Esophagus squamous epithelium (tissue), 5 donors: ENCODE measurements around the gene NEK1. TPM values are rescaled to one million over a fixed set of nuclear protein-coding genes. Genes with fewer than 3 reads are reported as not detected.

Experiments used
- DNase-seq: peaks from one replicate; lab custom pipeline; 2025; lab: John Stamatoyannopoulos, UW
- H3K27ac ChIP-seq, 4 donors: fragments of 200-600 bp; sonication (generic); one replicate each; pipeline ENCODE4 v1.5.1; 2016 to 2019; ENCODE audit warnings: mild to moderate bottlenecking in 1 of 4
- H3K27me3 ChIP-seq, 4 donors: fragments of 200-600 bp; sonication (generic); 1 replicate in 3 of 4; 2 replicates in 1 of 4; pipeline versions ENCODE4 v1.5.1 to v1.6.0; 2017 to 2021; ENCODE audit warnings: antibody characterized with exemption in 1 of 4
- H3K36me3 ChIP-seq, 3 donors: fragments of 200-600 bp; sonication (generic); one replicate each; pipeline ENCODE4 v1.5.1; 2016 to 2019
- H3K4me1 ChIP-seq, 3 donors: fragments of 200-600 bp; sonication (generic); one replicate each; pipeline ENCODE4 v1.5.1; 2017 to 2019
- H3K4me3 ChIP-seq, 4 donors: fragments of 200-600 bp; sonication (generic); 1 replicate in 3 of 4; 2 replicates in 1 of 4; pipeline ENCODE4 v1.5.1; 2016 to 2019; ENCODE audit warnings: mild to moderate bottlenecking in 2 of 4, moderate library complexity in 1 of 4
- H3K9me3 ChIP-seq, 3 donors: fragments of 200-600 bp; sonication (generic); one replicate each; pipeline ENCODE4 v1.5.1; 2016 to 2019
- CTCF ChIP-seq, 6 experiments: fragments of 450-650 bp in 4 of 6; fragments of 200-600 bp in 2 of 6; sonication (generic) in 2 of 6; IDR thresholded peaks; one replicate each; pipeline ENCODE4 v1.5.1; 2016 to 2019; ENCODE audit warnings: antibody characterized with exemption in 6 of 6, mild to moderate bottlenecking in 4 of 6, moderate library complexity in 4 of 6
- POLR2A ChIP-seq, 4 donors: fragments of 450-650 bp; IDR thresholded peaks; one replicate each; pipeline ENCODE4 v1.6.1; 2017; ENCODE audit warnings: antibody characterized with exemption in 4 of 4, mild to moderate bottlenecking in 4 of 4, moderate library complexity in 3 of 4
- WGBS, 2 donors: methylation state at CpG; one replicate each; pipeline ENCODE4 v1.1.5; 2018; 5-methylcytosine and 5-hydroxymethylcytosine counted together
- intact Hi-C: fragments of 100-400 bp; cut with DNase I; formaldehyde crosslinking; loops from one replicate; pipeline ENCODE4 v1.15.0; 2022
- total RNA-seq, 4 donors: library from RNA; depleted of rRNA; stranded (reverse); fragments of >200 nt; gene quantifications; one replicate each; pipeline ENCODE4 v1.1.0, GENCODE V29; 2016
- donor health status: DM: yes; HTN: yes; CAD: no.

Gene NEK1
- total RNA-seq, 4 donors from 2014 or later, result 3.8 to 12.0 (median 7.5) TPM

- Histone ChIP-seq H3K36me3 (no peaks in the 10 kb centered on the region), H3K27me3 (no peaks in the 10 kb centered on the region), H3K4me3 (no peak overlapping the region), H3K27ac (no peak overlapping the region), H3K9me3 (peaks cover 0 to 10% (median 0%) of the 10 kb centered on the region in 3 donors), H3K4me1 (no peaks in the 10 kb centered on the region)
- no peak for DNase-seq
- intact Hi-C loops, result no loop called here
- no peak for TF ChIP-seq CTCF (IDR thresholded peaks at IDR 0.05)
- TF ChIP-seq POLR2A (IDR thresholded peaks at IDR 0.05), result no peak
- 84 to 87% methylated on average over 3 of the region's 3 CpGs for WGBS, 2 donors
These were observed 227.6 kb downstream of the NEK1 start for GRCh38 chr4:169384779-169385178.

GRCh38 chr4:169383724-169384123 lies 228.7 kb downstream of the NEK1 start:
- Histone ChIP-seq H3K27ac (no peak overlapping the region), H3K9me3 (peaks cover 0 to 10% (median 0%) of the 10 kb centered on the region in 3 donors), H3K4me3 (no peak overlapping the region), H3K27me3 (no peaks in the 10 kb centered on the region), H3K4me1 (no peaks in the 10 kb centered on the region), H3K36me3 (no peaks in the 10 kb centered on the region)
- TF ChIP-seq CTCF (IDR thresholded peaks at IDR 0.05), result no peak
- no peak for TF ChIP-seq POLR2A (IDR thresholded peaks at IDR 0.05)
- no peak for DNase-seq
- WGBS, 2 donors, result 32 to 62% methylated on average over 3 of the region's 3 CpGs
- intact Hi-C loops, result no loop called here

- Histone ChIP-seq H3K27ac (no peak overlapping the region), H3K27me3 (no peaks in the 10 kb centered on the region), H3K9me3 (peaks cover 0 to 43% (median 24%) of the 10 kb centered on the region in 3 donors), H3K4me3 (no peak overlapping the region), H3K4me1 (no peaks in the 10 kb centered on the region), H3K36me3 (no peaks in the 10 kb centered on the region)
- no peak for TF ChIP-seq POLR2A (IDR thresholded peaks at IDR 0.05)
- no peak for TF ChIP-seq CTCF (IDR thresholded peaks at IDR 0.05)
- DNase-seq, result no peak
- intact Hi-C loops, result no loop called here
These were observed 232.7 kb downstream of the NEK1 start for GRCh38 chr4:169379688-169380087.

- no peak for DNase-seq
- no peaks in the 10 kb centered on the region for H3K4me1 ChIP-seq
- TF ChIP-seq CTCF (IDR thresholded peaks at IDR 0.05) (no peak), POLR2A (IDR thresholded peaks at IDR 0.05) (no peak)
- no peak overlapping the region for H3K4me3 ChIP-seq
- no peaks in the 10 kb centered on the region for H3K27me3 ChIP-seq
- H3K36me3 ChIP-seq, result no peaks in the 10 kb centered on the region
- no peak overlapping the region for H3K27ac ChIP-seq
- H3K9me3 ChIP-seq, result peaks cover 0 to 39% (median 24%) of the 10 kb centered on the region in 3 donors
- intact Hi-C loops, result no loop called here
These were observed 235.0 kb downstream of the NEK1 start for GRCh38 chr4:169377367-169377766.

GRCh38 chr4:169376421-169376820 lies 236.0 kb downstream of the NEK1 start:
- H3K27me3 ChIP-seq, result no peaks in the 10 kb centered on the region
- H3K4me1 ChIP-seq, result no peaks in the 10 kb centered on the region
- DNase-seq, result no peak
- peaks cover 0 to 39% (median 24%) of the 10 kb centered on the region in 3 donors for H3K9me3 ChIP-seq
- intact Hi-C loops, result no loop called here
- no peak for TF ChIP-seq CTCF (IDR thresholded peaks at IDR 0.05)
- no peak for TF ChIP-seq POLR2A (IDR thresholded peaks at IDR 0.05)
- WGBS, 2 donors, result 80 to 81% methylated on average over 1 of the region's 1 CpG
- no peak overlapping the region for H3K27ac ChIP-seq
- no peak overlapping the region for H3K4me3 ChIP-seq
- no peaks in the 10 kb centered on the region for H3K36me3 ChIP-seq
